Activated CD8-positive, alpha-beta T cell treated with anti-CD3 and anti-CD28 coated beads, Interleukin-2, amount 10 ng/mL, durations not matched to agents 7 days and 5 days (primary cell): ENCODE measurements around the gene ZSCAN1. TPM values are rescaled to one million over a fixed set of nuclear protein-coding genes. Genes with fewer than 3 reads are reported as not detected.

Experiments
- ATAC-seq: fragments of 150-1000 bp; cut with Tn5 transposase; one replicate; pipeline ENCODE4 v1.10.0; 2021; ENCODE audit warnings: moderate library complexity
- CTCF ChIA-PET: fragments of 350-600 bp; sonication (Branson Sonifier 250); formaldehyde crosslinking; loops from one replicate; lab custom pipeline; 2021; ENCODE audit warnings: antibody characterized with exemption; lab: Charles Lee
- POLR2A ChIA-PET: fragments of 350-600 bp; sonication (Branson Sonifier 250); formaldehyde crosslinking; loops from one replicate; lab custom pipeline; 2021; ENCODE audit warnings: antibody characterized with exemption; lab: Charles Lee
- DNase-seq: peaks from one replicate; pipeline ENCODE4 v3.0.0-alpha.2; 2020
- H3K27ac Mint-ChIP-seq: one replicate; pipeline ENCODE4 v1.8.0; 2021; ENCODE audit warnings: mild to moderate bottlenecking, mixed read lengths
- H3K27me3 Mint-ChIP-seq: one replicate; pipeline ENCODE4 v1.8.0; 2021; ENCODE audit warnings: low read depth, mixed read lengths
- H3K36me3 Mint-ChIP-seq: one replicate; pipeline ENCODE4 v1.8.0; 2021; ENCODE audit warnings: low read depth, mixed read lengths
- H3K4me1 Mint-ChIP-seq: one replicate; pipeline ENCODE4 v1.8.0; 2021; ENCODE audit warnings: low read depth, mixed read lengths
- H3K4me3 Mint-ChIP-seq: one replicate; pipeline ENCODE4 v1.8.0; 2021; ENCODE audit warnings: mild to moderate bottlenecking, mixed read lengths
- H3K9me3 Mint-ChIP-seq: one replicate; pipeline ENCODE4 v1.8.0; 2022; ENCODE audit warnings: mixed read lengths; ENCODE audit not compliant: insufficient read depth
- total RNA-seq, 2 experiments: library from RNA; stranded (reverse); gene quantifications; one replicate each; pipeline ENCODE4 v1.2.3, GENCODE V29; 2021

Gene ZSCAN1
- total RNA-seq, 2 experiments from 2014 or later = not detected

DNA sequence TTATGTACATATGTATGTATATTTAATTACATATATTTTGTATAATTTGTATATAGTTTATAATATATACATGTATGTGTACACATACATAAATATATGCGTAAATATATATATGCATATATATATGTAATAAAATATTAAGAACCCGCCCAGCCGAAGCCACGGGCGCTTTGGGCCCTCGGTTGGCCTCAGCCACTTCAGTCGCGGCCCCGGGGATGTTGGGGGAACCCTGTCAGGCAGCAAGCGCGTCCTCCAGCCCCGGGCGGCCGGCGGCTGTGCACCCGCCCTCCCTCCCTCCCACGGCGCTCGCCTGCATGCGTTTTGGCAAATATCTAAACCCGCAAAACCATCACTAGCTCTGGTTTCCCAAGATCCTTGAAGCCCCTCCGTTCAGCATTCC lies 23.3 kb upstream of the ZSCAN1 start:
- no peak for DNase-seq
- no peak for ATAC-seq
- POLR2A ChIA-PET = no interaction called here
- Mint-ChIP-seq H3K9me3 (peaks cover 49% of the 10 kb centered on the region), H3K27ac (no peak overlapping the region), H3K4me3 (peak overlapping the region; percentile 25), H3K27me3 (no peaks in the 10 kb centered on the region), H3K36me3 (peaks cover 35% of the 10 kb centered on the region), H3K4me1 (peaks cover 8% of the 10 kb centered on the region)
- CTCF ChIA-PET = no interaction called here

DNA sequence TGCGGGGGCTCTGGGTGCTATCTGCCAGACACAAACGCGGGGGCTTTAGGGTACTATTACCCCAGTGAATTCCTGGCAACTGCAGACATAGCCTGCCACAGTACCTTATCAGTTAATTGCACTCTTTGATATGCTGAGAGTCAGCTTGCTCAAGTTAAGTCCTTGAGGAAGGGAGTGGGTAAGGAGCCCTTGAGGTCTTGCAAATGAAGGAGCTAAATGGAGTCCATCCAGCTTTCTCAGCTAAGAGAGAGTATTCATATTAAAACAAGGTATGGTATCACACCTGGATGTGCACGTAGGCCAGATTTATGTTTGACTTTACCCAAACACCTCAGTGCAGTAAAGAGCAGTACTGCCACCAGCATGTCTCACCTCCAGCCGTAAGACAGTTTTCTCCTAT lies 19.7 kb upstream of the ZSCAN1 start:
- ATAC-seq (no peak), DNase-seq (no peak)
- Mint-ChIP-seq H3K27ac (no peak overlapping the region), H3K9me3 (peaks cover 34% of the 10 kb centered on the region), H3K36me3 (peaks cover 8% of the 10 kb centered on the region), H3K27me3 (no peaks in the 10 kb centered on the region), H3K4me3 (no peak overlapping the region), H3K4me1 (peaks cover 5% of the 10 kb centered on the region)
- CTCF ChIA-PET = no interaction called here
- POLR2A ChIA-PET = no interaction called here

DNA sequence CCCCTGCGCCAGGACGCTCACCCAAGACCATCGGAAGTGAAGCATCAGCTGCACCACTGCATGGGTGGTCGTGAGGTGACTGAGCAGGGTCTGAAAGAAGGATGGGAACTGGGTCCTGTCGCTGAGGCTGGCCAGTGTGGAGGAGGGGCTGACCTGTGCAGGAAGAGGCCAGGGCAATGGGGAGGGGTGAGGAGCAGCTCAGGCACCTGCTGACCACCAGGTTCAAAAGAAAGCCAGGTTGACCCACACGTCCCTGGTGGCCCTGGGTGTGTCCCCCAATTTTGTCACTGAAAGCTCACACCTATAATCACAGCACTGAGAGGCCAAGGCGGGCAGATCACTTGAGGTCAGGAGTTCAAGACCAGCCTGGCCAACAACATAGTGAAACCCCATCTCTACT lies 13.7 kb upstream of the ZSCAN1 start:
- Mint-ChIP-seq H3K9me3 (peaks cover 28% of the 10 kb centered on the region), H3K36me3 (peaks cover 2% of the 10 kb centered on the region), H3K4me3 (no peak overlapping the region), H3K27me3 (no peaks in the 10 kb centered on the region), H3K27ac (no peak overlapping the region), H3K4me1 (no peaks in the 10 kb centered on the region)
- POLR2A ChIA-PET = no interaction called here
- DNase-seq = no peak
- no peak for ATAC-seq
- CTCF ChIA-PET = no interaction called here

DNA sequence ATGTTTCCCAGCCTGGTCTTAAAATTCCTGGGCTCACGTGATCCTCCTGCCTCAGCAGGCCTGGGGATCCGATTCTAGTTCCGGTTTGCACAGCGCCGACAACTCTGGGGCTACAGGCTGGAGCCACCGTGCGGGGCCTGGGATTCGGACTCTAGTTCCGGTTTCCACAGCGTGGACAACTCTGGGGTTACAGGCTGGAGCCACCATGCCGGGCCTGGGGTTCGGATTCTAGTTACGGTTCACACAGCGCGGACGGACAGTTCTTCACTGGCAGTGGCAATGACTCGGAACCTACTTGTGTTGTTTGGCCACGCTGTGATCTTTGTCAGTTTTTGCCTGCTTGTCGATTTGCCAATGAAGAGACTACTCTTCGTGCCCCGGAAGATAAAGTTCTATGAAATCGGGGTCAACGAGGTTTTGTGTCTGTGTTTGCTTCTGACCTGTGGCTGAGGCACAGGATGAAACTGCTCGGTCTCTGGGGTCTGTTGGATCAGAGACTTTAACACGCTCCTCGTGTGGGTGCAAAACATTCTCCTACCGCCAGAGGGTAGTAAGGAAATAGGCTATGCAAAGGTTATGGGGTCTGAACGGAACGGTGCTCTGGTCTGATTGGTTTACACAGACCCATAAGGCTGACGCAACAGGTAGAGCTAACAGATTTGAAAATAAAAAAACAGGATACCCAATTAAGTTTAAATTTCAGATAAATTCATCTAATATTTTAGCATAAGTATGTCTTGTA lies 12.1 kb upstream of the ZSCAN1 start:
- no peaks in the 10 kb centered on the region for H3K4me1 Mint-ChIP-seq
- ATAC-seq (peak; percentile 78), DNase-seq (peak; percentile 60)
- POLR2A ChIA-PET = no interaction called here
- peaks cover 3% of the 10 kb centered on the region for H3K36me3 Mint-ChIP-seq
- no peak overlapping the region for H3K4me3 Mint-ChIP-seq
- peaks cover 36% of the 10 kb centered on the region for H3K9me3 Mint-ChIP-seq
- H3K27me3 Mint-ChIP-seq = no peaks in the 10 kb centered on the region
- CTCF ChIA-PET = interaction anchor here (0.8 to 1.8 kb wide), 4 partner anchors 77 to 134 kb away, joined by 3 to 7 read pairs (median 4); partner anchors contain the start of genes ZNF329 and ZSCAN18
- H3K27ac Mint-ChIP-seq = no peak overlapping the region

DNA sequence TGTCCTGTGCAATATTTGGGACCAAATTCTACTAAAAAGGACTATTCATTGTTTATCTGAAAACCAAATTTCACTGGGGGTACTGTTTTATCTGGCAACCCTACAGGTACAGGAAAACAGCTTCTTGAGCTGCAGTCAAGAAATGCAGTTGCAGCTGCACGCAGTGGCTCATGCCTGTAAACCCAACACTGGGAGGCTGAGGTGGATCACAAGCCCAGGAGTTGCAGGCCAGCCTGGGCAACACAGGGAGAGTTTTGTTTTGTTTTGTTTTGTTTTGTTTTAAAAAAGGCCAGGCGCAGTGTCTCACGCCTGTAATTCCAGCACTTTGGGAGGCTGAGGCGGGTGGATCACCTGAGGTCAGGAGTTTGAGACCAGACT lies 11.6 kb upstream of the ZSCAN1 start:
- Mint-ChIP-seq H3K27ac (no peak overlapping the region), H3K36me3 (peaks cover 3% of the 10 kb centered on the region), H3K27me3 (no peaks in the 10 kb centered on the region), H3K9me3 (peaks cover 30% of the 10 kb centered on the region), H3K4me1 (no peaks in the 10 kb centered on the region), H3K4me3 (no peak overlapping the region)
- CTCF ChIA-PET = interaction anchor here (0.8 to 1.8 kb wide), 4 partner anchors 76 to 133 kb away, joined by 3 to 7 read pairs (median 4); partner anchors contain the start of genes ZNF329 and ZSCAN18
- ATAC-seq (no peak), DNase-seq (no peak)
- POLR2A ChIA-PET = no interaction called here

DNA sequence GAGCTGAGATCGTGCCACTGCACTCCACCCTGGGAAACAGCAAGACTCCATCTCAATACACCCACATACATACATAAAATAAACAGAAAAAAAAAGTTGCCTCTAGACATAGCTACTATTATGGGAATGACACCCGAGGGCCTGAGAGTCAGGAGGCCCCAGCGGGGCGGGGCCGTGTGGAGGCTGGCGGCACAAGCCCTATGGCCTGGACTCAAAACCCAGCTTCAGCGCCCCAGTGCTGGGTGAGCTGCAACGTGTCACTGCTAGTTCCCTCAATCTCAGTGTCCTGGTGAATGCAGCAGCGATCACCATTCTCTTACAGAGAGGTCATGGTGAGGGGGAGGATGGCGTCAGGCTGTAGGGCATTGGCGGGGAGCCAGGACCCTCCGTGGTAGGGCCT lies 9.2 kb upstream of the ZSCAN1 start:
- Mint-ChIP-seq H3K4me3 (no peak overlapping the region), H3K36me3 (peaks cover 3% of the 10 kb centered on the region), H3K9me3 (peaks cover 32% of the 10 kb centered on the region), H3K4me1 (no peaks in the 10 kb centered on the region), H3K27ac (no peak overlapping the region), H3K27me3 (no peaks in the 10 kb centered on the region)
- DNase-seq = no peak
- ChIA-PET CTCF (no interaction called here), POLR2A (interaction anchor here (0.6 kb wide), 1 partner anchor 33 kb away, joined by 3 read pairs; no protein-coding TSS in a partner anchor)
- ATAC-seq = no peak

DNA sequence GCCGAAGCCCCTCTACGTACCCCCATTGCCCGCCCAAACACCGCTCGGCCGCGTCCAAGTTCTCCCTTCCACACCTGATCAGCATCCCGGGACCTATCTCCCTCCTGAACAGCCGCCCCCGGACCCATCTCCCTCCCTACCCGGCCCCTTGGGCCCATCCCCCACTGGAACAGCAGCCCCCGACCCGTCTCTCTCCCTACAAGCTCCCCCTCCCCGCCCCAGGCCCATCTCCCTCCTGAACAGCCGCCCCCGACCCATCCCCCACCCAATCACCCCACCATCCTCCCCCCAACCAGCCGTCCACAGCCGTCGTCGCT lies 610 bp downstream of the ZSCAN1 start:
- Mint-ChIP-seq H3K27me3 (peaks cover 4% of the 10 kb centered on the region), H3K4me3 (no peak overlapping the region), H3K4me1 (peaks cover 2% of the 10 kb centered on the region), H3K27ac (no peak overlapping the region), H3K36me3 (peaks cover 7% of the 10 kb centered on the region), H3K9me3 (peaks cover 26% of the 10 kb centered on the region)
- POLR2A ChIA-PET = no interaction called here
- CTCF ChIA-PET = no interaction called here
- DNase-seq = no peak
- ATAC-seq = no peak

DNA sequence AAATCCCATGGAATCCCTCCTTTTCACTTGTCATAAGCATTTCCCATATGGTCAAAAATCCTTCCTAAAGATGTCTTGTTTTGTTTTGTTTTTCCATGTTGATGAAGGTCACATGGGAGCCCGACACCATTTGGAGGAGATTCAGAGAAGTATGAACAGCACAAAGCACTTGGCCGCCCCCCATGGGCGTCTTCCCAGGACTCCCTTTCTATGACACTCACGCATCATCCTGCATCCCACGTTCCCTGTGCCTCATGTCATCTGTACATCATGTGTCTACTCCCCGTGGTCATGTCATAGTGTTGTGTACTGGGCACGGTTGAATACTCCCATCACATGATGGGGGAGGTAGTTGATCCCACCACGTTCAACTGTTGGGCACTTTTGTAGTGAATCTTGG lies 2.0 kb downstream of the ZSCAN1 start:
- Mint-ChIP-seq H3K4me3 (no peak overlapping the region), H3K4me1 (peaks cover 2% of the 10 kb centered on the region), H3K36me3 (peaks cover 7% of the 10 kb centered on the region), H3K27ac (no peak overlapping the region), H3K27me3 (peaks cover 4% of the 10 kb centered on the region), H3K9me3 (peaks cover 27% of the 10 kb centered on the region)
- ATAC-seq (no peak), DNase-seq (no peak)
- ChIA-PET CTCF (no interaction called here), POLR2A (no interaction called here)

DNA sequence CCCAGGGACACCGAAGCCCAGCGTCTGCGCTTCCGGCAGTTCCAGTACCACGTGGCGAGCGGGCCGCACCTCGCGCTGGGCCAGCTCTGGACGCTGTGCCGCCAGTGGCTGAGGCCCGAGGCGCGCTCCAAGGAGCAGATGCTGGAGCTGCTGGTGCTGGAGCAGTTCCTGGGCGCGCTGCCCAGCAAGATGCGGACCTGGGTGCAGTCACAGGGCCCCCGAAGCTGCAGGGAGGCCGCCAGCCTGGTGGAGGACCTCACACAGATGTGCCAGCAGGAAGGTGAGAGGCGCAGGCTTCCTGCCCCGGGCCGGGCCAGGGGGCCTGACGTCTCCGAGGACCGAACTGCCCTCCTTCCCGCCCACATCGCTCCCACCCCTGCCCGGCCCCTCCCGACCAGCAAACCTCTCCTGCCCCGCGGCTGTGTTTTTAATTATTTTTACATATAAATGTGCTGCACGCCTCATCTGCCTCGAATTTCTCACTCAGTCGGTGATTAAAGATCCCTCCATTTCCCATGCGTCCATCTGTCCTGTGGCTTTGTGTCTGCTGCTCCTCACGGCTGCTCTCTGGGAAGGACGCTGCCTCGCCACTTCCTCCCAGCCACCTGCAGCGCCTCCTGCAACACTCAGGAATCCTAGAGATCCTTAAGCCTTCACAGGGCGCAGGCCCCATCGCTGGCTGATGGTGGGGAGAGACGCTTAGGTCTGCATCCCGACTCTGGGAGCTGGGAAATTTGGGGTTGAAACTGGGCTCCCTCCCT lies 4.3 kb downstream of the ZSCAN1 start:
- ChIA-PET CTCF (no interaction called here), POLR2A (no interaction called here)
- DNase-seq (no peak), ATAC-seq (no peak)
- no peak overlapping the region for H3K4me3 Mint-ChIP-seq
- peaks cover 7% of the 10 kb centered on the region for H3K36me3 Mint-ChIP-seq
- peaks cover 4% of the 10 kb centered on the region for H3K27me3 Mint-ChIP-seq
- H3K4me1 Mint-ChIP-seq = peaks cover 2% of the 10 kb centered on the region
- no peak overlapping the region for H3K27ac Mint-ChIP-seq
- peaks cover 46% of the 10 kb centered on the region for H3K9me3 Mint-ChIP-seq

DNA sequence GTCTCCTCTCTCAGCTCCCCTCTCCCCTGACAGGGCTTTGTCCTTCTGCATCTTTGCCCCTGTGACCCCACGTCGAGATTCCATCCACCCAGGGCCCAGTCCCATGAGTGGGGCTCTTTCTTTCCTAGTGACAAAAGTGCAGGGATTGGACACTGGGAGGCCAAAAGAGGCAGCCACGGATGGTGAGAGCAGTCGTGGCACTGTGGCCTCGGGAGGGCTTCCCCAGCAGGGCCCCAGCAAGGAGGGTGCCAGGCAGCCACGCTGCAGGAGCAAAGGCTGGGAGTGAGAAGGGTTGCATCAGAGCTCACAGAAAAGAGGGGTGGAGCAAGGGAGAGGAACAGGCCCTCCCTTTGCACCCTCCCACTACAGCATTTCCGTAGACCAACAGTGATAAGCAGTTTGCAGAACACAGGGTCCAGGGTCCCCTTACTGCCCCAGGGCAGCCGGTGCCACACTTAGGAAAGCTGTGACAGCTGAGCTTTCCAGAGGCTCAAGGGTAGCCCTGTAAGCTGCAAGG lies 4.9 kb downstream of the ZSCAN1 start:
- peaks cover 51% of the 10 kb centered on the region for H3K9me3 Mint-ChIP-seq
- peaks cover 4% of the 10 kb centered on the region for H3K27me3 Mint-ChIP-seq
- peaks cover 2% of the 10 kb centered on the region for H3K4me1 Mint-ChIP-seq
- ATAC-seq = no peak
- no peak for DNase-seq
- POLR2A ChIA-PET = interaction anchor here (0.7 kb wide), 1 partner anchor 879 kb away, joined by 3 read pairs; no protein-coding TSS in a partner anchor
- peaks cover 10% of the 10 kb centered on the region for H3K36me3 Mint-ChIP-seq
- H3K27ac Mint-ChIP-seq = no peak overlapping the region
- H3K4me3 Mint-ChIP-seq = no peak overlapping the region
- CTCF ChIA-PET = no interaction called here

DNA sequence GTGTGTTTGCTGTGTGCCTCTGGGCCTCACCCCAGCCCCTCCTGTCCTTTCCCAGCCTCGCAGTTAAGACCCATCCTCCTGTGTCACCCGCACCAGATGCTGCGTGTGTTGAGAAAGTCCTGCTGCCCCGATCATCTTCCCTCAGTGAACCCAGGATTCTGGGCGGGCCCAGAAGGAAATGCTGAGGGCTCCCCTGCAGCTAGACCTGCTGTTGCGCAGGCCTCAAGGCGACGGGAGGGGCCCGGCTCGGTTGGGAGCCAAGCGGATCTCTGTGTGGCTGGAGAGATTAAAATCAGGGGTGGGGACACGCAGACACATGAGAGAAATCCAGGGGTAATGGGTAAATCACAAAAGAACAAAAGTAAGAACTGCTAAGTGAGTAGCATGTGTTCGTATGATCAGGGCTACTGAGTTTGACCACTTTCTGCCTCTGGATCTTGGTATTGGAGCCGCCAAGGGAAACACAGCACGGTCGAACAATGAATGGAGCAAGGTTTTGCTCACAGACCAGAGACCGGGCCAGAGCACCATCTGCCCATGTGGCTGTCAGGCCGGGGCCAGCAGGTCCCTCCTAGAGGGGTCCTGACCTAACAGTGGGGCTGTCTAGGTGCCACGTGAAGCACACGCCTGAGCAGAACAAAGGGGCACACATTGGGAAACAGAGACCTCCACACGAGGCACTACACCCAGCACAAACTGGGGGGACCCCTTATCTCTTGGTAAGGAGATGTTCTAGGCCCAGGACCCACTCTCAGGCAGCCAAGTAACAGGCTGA lies 7.1 kb downstream of the ZSCAN1 start:
- ChIA-PET POLR2A (no interaction called here), CTCF (no interaction called here)
- H3K9me3 Mint-ChIP-seq = peaks cover 42% of the 10 kb centered on the region
- H3K36me3 Mint-ChIP-seq = peaks cover 5% of the 10 kb centered on the region
- no peak for DNase-seq
- H3K27ac Mint-ChIP-seq = no peak overlapping the region
- H3K4me1 Mint-ChIP-seq = no peaks in the 10 kb centered on the region
- H3K4me3 Mint-ChIP-seq = no peak overlapping the region
- ATAC-seq = no peak
- no peaks in the 10 kb centered on the region for H3K27me3 Mint-ChIP-seq
